Measurements from ENCODE around the gene NELFA.

Gene NELFA

DNA sequence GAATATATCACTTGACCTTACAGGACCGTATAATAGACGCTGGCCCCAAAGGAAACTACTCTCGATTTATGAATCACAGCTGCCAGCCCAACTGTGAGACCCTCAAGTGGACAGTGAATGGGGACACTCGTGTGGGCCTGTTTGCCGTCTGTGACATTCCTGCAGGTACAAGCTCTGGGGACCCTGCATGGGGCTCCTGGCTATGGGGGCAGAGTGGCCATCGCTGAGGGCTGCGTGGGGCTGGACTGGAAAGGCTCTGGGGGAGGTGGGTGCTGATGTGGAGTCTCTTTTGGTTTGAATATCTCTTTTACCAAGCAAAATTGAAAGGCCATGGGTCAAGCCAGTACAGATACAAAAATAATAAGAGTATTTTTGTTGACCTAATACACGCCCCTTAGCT lies 33.9 kb downstream of the NELFA start:
- Histone ChIP-seq H3K9me3 (ENCODE audit: control insufficient read depth, low read length) (no peaks in the 10 kb centered on the region), H3K4me1 (ENCODE audit: control insufficient read depth, insufficient read depth, low read length) (no peaks in the 10 kb centered on the region), H3K9ac (ENCODE audit: low read length) (no peak overlapping the region), H3K27me3 (ENCODE audit: control insufficient read depth, insufficient read depth, low read length) (no peaks in the 10 kb centered on the region), H3K36me3 (ENCODE audit: control insufficient read depth, insufficient read depth, low read length) (peaks cover 8% of the 10 kb centered on the region), H3K4me3 (ENCODE audit: low read length) (no peak overlapping the region)

GRCh38 chr4:1973661-1974060 lies 35.1 kb downstream of the NELFA start:
- Histone ChIP-seq H3K27me3 (ENCODE audit: control insufficient read depth, insufficient read depth, low read length) (no peaks in the 10 kb centered on the region), H3K9me3 (ENCODE audit: control insufficient read depth, low read length) (no peaks in the 10 kb centered on the region), H3K36me3 (ENCODE audit: control insufficient read depth, insufficient read depth, low read length) (peaks cover 8% of the 10 kb centered on the region), H3K4me3 (ENCODE audit: low read length) (no peak overlapping the region), H3K4me1 (ENCODE audit: control insufficient read depth, insufficient read depth, low read length) (no peaks in the 10 kb centered on the region), H3K9ac (ENCODE audit: low read length) (no peak overlapping the region)

- no peak overlapping the region for H3K4me3 ChIP-seq (ENCODE audit: low read length)
- no peaks in the 10 kb centered on the region for H3K9me3 ChIP-seq (ENCODE audit: control insufficient read depth, low read length)
- H3K9ac ChIP-seq (ENCODE audit: low read length) = no peak overlapping the region
- no peaks in the 10 kb centered on the region for H3K27me3 ChIP-seq (ENCODE audit: control insufficient read depth, insufficient read depth, low read length)
- peaks cover 8% of the 10 kb centered on the region for H3K36me3 ChIP-seq (ENCODE audit: control insufficient read depth, insufficient read depth, low read length)
- H3K4me1 ChIP-seq (ENCODE audit: control insufficient read depth, insufficient read depth, low read length) = no peaks in the 10 kb centered on the region
Measured at GRCh38 chr4:1973218-1973617, 35.6 kb downstream of the NELFA start.

- Histone ChIP-seq H3K27me3 (ENCODE audit: control insufficient read depth, insufficient read depth, low read length) (no peaks in the 10 kb centered on the region), H3K4me3 (ENCODE audit: low read length) (no peak overlapping the region), H3K9me3 (ENCODE audit: control insufficient read depth, low read length) (no peaks in the 10 kb centered on the region), H3K9ac (ENCODE audit: low read length) (no peak overlapping the region), H3K36me3 (ENCODE audit: control insufficient read depth, insufficient read depth, low read length) (peaks cover 8% of the 10 kb centered on the region), H3K4me1 (ENCODE audit: control insufficient read depth, insufficient read depth, low read length) (no peaks in the 10 kb centered on the region)
Measured at GRCh38 chr4:1972414-1972813, 36.4 kb downstream of the NELFA start.

- peaks cover 3% of the 10 kb centered on the region for H3K36me3 ChIP-seq (ENCODE audit: control insufficient read depth, insufficient read depth, low read length)
Measured at GRCh38 chr4:1971456-1972200, 37.1 kb downstream of the NELFA start.

DNA sequence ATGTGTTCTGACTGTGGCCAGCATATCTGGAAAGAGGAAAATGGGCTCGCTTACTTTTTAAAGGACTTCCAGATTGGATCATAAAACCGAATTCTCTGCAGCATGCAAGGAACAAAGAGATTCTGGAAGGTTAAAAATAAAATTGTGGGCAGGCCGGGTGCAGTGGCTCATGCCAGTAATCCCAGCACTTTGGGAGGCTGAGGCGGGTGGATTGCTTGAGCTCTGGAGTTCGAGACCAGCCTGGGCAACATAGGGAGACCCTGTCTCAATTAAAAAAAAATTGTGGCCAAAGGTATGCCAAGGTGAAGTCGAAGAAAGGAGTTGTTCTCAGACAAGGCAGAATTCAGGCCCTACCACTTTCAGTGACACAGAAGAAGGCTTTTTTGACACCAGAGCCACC lies 37.8 kb downstream of the NELFA start:
- Histone ChIP-seq H3K36me3 (ENCODE audit: control insufficient read depth, insufficient read depth, low read length) (no peaks in the 10 kb centered on the region), H3K4me1 (ENCODE audit: control insufficient read depth, insufficient read depth, low read length) (no peaks in the 10 kb centered on the region), H3K4me3 (ENCODE audit: low read length) (no peak overlapping the region), H3K9me3 (ENCODE audit: control insufficient read depth, low read length) (no peaks in the 10 kb centered on the region), H3K9ac (ENCODE audit: low read length) (no peak overlapping the region), H3K27me3 (ENCODE audit: control insufficient read depth, insufficient read depth, low read length) (no peaks in the 10 kb centered on the region)

More at GRCh38 chr4:1971456-1972200, 37.1 kb downstream of the NELFA start:
- H3K27me3 ChIP-seq (ENCODE audit: control insufficient read depth, insufficient read depth, low read length) = no peaks in the 10 kb centered on the region
- no peaks in the 10 kb centered on the region for H3K9me3 ChIP-seq (ENCODE audit: control insufficient read depth, low read length)
- H3K4me1 ChIP-seq (ENCODE audit: control insufficient read depth, insufficient read depth, low read length) = no peaks in the 10 kb centered on the region
- H3K9ac ChIP-seq (ENCODE audit: low read length) = no peak overlapping the region
- H3K4me3 ChIP-seq (ENCODE audit: low read length) = no peak overlapping the region

DNA sequence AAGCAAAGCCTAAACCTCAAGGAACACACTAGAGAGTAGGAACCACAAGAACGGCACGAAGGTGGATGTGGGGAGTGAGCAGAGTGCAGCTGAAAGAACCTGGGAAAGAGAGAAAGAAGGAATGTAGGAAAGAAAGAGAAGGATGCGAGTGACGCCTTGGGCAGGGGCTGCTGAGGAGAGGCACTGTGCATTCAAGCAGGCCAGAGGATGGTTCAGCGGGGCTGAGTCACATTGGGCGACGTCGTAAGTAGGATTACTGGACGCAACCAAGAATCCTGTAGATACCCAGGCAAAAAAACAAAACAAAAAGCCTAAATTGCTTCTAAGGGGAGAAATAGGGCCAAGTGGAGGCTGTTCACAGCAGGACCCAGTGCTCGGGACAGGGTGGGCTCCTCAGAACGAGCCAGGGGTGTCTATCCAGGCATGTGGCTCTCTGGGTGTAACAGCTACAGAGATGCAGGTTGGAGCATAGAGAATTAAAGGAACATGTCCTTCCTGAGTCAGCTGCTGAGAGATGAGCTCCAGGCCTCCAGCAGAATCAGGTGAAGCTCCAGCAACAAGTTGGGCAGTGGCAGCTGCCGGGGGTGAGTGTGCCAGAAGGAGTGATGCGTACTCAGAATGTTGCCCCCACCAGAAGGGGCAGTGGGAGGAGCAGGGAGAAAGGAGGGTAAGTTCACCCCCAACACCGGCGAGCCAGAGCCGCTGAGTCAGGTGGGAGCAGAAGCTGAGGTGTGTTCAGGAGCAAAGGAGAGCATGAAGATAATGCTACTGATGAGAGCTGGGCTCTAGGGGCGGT lies 38.6 kb downstream of the NELFA start:
- Histone ChIP-seq H3K4me1 (ENCODE audit: control insufficient read depth, insufficient read depth, low read length) (no peaks in the 10 kb centered on the region), H3K4me3 (ENCODE audit: low read length) (no peak overlapping the region), H3K9me3 (ENCODE audit: control insufficient read depth, low read length) (no peaks in the 10 kb centered on the region), H3K27me3 (ENCODE audit: control insufficient read depth, insufficient read depth, low read length) (no peaks in the 10 kb centered on the region), H3K36me3 (ENCODE audit: control insufficient read depth, insufficient read depth, low read length) (no peaks in the 10 kb centered on the region), H3K9ac (ENCODE audit: low read length) (no peak overlapping the region)

- H3K4me3 ChIP-seq (ENCODE audit: low read length) = no peak overlapping the region
- H3K9ac ChIP-seq (ENCODE audit: low read length) = no peak overlapping the region
- no peaks in the 10 kb centered on the region for H3K36me3 ChIP-seq (ENCODE audit: control insufficient read depth, insufficient read depth, low read length)
- no peaks in the 10 kb centered on the region for H3K9me3 ChIP-seq (ENCODE audit: control insufficient read depth, low read length)
- H3K4me1 ChIP-seq (ENCODE audit: control insufficient read depth, insufficient read depth, low read length) = no peaks in the 10 kb centered on the region
- H3K27me3 ChIP-seq (ENCODE audit: control insufficient read depth, insufficient read depth, low read length) = no peaks in the 10 kb centered on the region
Measured at GRCh38 chr4:1968686-1969295, 40.0 kb downstream of the NELFA start.

DNA sequence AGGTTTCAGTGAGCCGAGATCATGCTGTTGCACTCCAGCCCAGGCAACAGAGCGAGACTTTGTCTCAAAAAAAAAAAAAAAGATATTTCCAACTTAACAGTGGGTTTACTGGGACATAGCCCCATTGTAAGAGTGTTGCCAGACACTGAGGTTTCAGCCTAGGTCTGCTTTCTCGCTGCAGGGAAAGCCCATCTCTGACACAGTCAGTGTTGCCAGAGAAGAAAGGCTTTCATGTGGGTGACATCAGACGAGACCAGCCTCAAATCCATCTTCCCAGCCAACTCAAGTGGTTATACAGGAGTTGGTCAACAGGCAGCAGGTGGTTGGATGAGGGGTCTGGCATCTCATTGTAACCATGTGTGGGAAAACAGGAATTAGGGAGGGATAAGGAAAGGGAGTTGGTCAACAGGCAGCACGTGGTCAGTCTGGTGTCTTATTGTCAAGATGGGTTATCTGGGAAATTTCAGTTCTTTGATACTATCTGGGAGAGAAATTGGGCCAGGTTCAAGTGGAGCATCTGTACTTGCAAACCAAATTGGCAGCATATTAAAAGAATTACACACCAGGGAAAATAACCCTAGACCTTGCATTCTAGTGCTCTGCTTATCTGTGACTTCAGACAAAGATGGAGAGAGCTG lies 41.1 kb downstream of the NELFA start:
- no peak overlapping the region for H3K9ac ChIP-seq (ENCODE audit: low read length)
- no peaks in the 10 kb centered on the region for H3K36me3 ChIP-seq (ENCODE audit: control insufficient read depth, insufficient read depth, low read length)
- no peaks in the 10 kb centered on the region for H3K9me3 ChIP-seq (ENCODE audit: control insufficient read depth, low read length)
- H3K4me1 ChIP-seq (ENCODE audit: control insufficient read depth, insufficient read depth, low read length) = no peaks in the 10 kb centered on the region
- H3K4me3 ChIP-seq (ENCODE audit: low read length) = no peak overlapping the region
- H3K27me3 ChIP-seq (ENCODE audit: control insufficient read depth, insufficient read depth, low read length) = no peaks in the 10 kb centered on the region

- Histone ChIP-seq H3K4me1 (ENCODE audit: control insufficient read depth, insufficient read depth, low read length) (no peaks in the 10 kb centered on the region), H3K36me3 (ENCODE audit: control insufficient read depth, insufficient read depth, low read length) (peaks cover 6% of the 10 kb centered on the region), H3K9me3 (ENCODE audit: control insufficient read depth, low read length) (no peaks in the 10 kb centered on the region), H3K4me3 (ENCODE audit: low read length) (no peak overlapping the region), H3K27me3 (ENCODE audit: control insufficient read depth, insufficient read depth, low read length) (no peaks in the 10 kb centered on the region), H3K9ac (ENCODE audit: low read length) (no peak overlapping the region)
Measured at GRCh38 chr4:1964971-1965370, 43.8 kb downstream of the NELFA start.

- no peak overlapping the region for H3K9ac ChIP-seq (ENCODE audit: low read length)
- H3K27me3 ChIP-seq (ENCODE audit: control insufficient read depth, insufficient read depth, low read length) = no peaks in the 10 kb centered on the region
- no peak overlapping the region for H3K4me3 ChIP-seq (ENCODE audit: low read length)
- no peaks in the 10 kb centered on the region for H3K4me1 ChIP-seq (ENCODE audit: control insufficient read depth, insufficient read depth, low read length)
- no peaks in the 10 kb centered on the region for H3K9me3 ChIP-seq (ENCODE audit: control insufficient read depth, low read length)
- peaks cover 8% of the 10 kb centered on the region for H3K36me3 ChIP-seq (ENCODE audit: control insufficient read depth, insufficient read depth, low read length)
Measured at GRCh38 chr4:1964443-1964842, 44.3 kb downstream of the NELFA start.

DNA sequence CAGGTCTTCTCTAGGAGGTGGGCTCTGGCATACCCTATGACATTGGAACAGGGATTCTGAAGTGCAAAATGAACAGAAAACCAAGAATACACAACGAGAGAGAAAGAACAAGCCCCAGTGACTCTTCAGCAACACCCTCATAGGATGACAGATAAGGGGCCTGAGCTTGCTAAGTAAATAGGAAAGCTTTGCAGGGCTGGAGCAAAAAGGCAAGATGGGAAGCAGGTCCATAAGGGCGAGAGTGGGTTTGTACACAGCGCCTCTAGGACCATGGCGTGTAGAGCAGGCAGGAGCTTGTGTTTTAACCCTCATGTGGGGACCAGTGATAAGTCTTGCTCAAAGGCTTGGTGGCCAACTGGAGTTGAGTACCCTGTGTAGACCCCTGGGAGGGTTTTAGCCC lies 45.8 kb downstream of the NELFA start:
- Histone ChIP-seq H3K36me3 (ENCODE audit: control insufficient read depth, insufficient read depth, low read length) (peaks cover 10% of the 10 kb centered on the region), H3K9me3 (ENCODE audit: control insufficient read depth, low read length) (no peaks in the 10 kb centered on the region), H3K9ac (ENCODE audit: low read length) (no peak overlapping the region), H3K27me3 (ENCODE audit: control insufficient read depth, insufficient read depth, low read length) (no peaks in the 10 kb centered on the region), H3K4me3 (ENCODE audit: low read length) (no peak overlapping the region), H3K4me1 (ENCODE audit: control insufficient read depth, insufficient read depth, low read length) (no peaks in the 10 kb centered on the region)

Measured in mucosa of stomach (tissue), 1 donor.